Thyroid gland (tissue), 4 donors: ENCODE results near the gene CCNC. TPM values are rescaled to one million over a fixed set of nuclear protein-coding genes. Genes with fewer than 3 reads are reported as not detected.

Source experiments
- DNase-seq, 2 donors: peaks; one replicate each; pipeline ENCODE4 v3.0.0-alpha.2; 2019
- H3K27ac ChIP-seq, 3 donors: fragments of 200-600 bp; sonication (generic); 1 replicate in 2 of 3; 2 replicates in 1 of 3; pipeline ENCODE4 v1.5.1; 2016 to 2019; ENCODE audit warnings: mild to moderate bottlenecking in 1 of 3, moderate library complexity in 1 of 3
- H3K27me3 ChIP-seq: fragments of 200-600 bp; sonication (generic); one replicate; pipeline ENCODE4 v1.5.1; 2019
- H3K36me3 ChIP-seq, 2 donors: fragments of 200-600 bp; sonication (generic); one replicate each; pipeline ENCODE4 v1.5.1; 2016 to 2019
- H3K4me1 ChIP-seq, 2 donors: fragments of 200-600 bp; sonication (generic); one replicate each; pipeline ENCODE4 v1.5.1; 2017 to 2019
- H3K4me3 ChIP-seq, 3 donors: fragments of 200-600 bp; sonication (generic); replicated peaks in 1 of 3; 1 replicate in 2 of 3; 2 replicates in 1 of 3; pipeline ENCODE4 v1.5.1; 2016; ENCODE audit warnings: mild to moderate bottlenecking in 1 of 3
- H3K9me3 ChIP-seq: fragments of 200-600 bp; sonication (generic); one replicate; pipeline ENCODE4 v1.5.1; 2017
- CTCF ChIP-seq, 6 experiments: fragments of 200-600 bp in 3 of 6; fragments of 450-650 bp in 3 of 6; sonication (generic) in 3 of 6; IDR thresholded peaks; one replicate each; pipeline ENCODE4 v1.5.1; 2016 to 2019; ENCODE audit warnings: antibody characterized with exemption in 6 of 6, mild to moderate bottlenecking in 2 of 6, inconsistent platforms in 1 of 6, moderate library complexity in 1 of 6
- POLR2A ChIP-seq, 2 donors: fragments of 450-650 bp; IDR thresholded peaks; one replicate each; pipeline ENCODE4 v1.6.1; 2017; ENCODE audit warnings: antibody characterized with exemption in 2 of 2, mild to moderate bottlenecking in 2 of 2, moderate library complexity in 1 of 2
- WGBS, 2 donors: methylation state at CpG; one replicate each; pipeline ENCODE4 v1.1.5; 2017; 5-methylcytosine and 5-hydroxymethylcytosine counted together
- intact Hi-C: fragments of 100-400 bp; cut with DNase I; formaldehyde crosslinking; loops from one replicate; pipeline ENCODE4 v1.15.1; 2023
- total RNA-seq, 4 donors: library from RNA; depleted of rRNA; stranded (reverse); fragments of >200 nt; gene quantifications; one replicate each; pipeline ENCODE4 v1.2.3, GENCODE V29; 2016

The CCNC gene
- total RNA-seq, 4 donors from 2014 or later, result 74.2 to 393 (median 92.2) TPM

DNA sequence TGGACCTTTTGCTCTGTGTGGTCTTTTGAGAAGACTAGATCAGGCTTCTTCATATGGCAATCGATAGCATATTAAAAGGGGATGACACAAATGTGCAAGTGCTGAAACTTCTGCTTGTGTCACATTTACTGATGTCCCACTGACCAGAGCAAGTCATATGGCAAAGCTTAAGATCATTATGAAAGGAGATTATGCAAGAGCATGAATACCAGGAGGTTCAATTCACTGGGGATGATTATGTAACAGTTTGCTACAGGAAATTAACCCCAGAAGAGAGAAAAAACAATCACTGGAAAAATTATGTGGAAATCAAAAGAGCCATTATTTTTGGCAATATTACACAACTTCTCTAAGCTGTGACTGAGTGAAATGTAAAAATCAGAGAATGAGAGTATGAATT lies 24.4 kb upstream of the CCNC start:
- Histone ChIP-seq H3K4me1 (peaks cover 7 to 20% of the 10 kb centered on the region in 2 donors), H3K9me3 (no peaks in the 10 kb centered on the region), H3K27me3 (peaks cover 37% of the 10 kb centered on the region), H3K27ac (no peak overlapping the region), H3K36me3 (no peaks in the 10 kb centered on the region), H3K4me3 (no peak overlapping the region)
- TF ChIP-seq POLR2A (IDR thresholded peaks at IDR 0.05) (no peak), CTCF (IDR thresholded peaks at IDR 0.05) (no peak)
- 38 to 46% methylated on average over 1 of the region's 1 CpG for WGBS, 2 donors
- intact Hi-C loops, result loop anchor here (10.0 kb wide), 1 partner anchor 152 kb away; no protein-coding TSS in a partner anchor
- no peak for DNase-seq

GRCh38 chr6:99591673-99592364 lies 23.4 kb upstream of the CCNC start:
- Histone ChIP-seq H3K9me3 (no peaks in the 10 kb centered on the region), H3K27ac (no peak overlapping the region), H3K4me1 (peaks cover 7 to 20% of the 10 kb centered on the region in 2 donors), H3K27me3 (peaks cover 37% of the 10 kb centered on the region), H3K36me3 (no peaks in the 10 kb centered on the region), H3K4me3 (no peak overlapping the region)
- TF ChIP-seq POLR2A (IDR thresholded peaks at IDR 0.05) (no peak), CTCF (IDR thresholded peaks at IDR 0.05) (no peak)
- WGBS, 2 donors, result 25 to 38% methylated on average over 6 of the region's 6 CpGs
- intact Hi-C loops, result loop anchor here (10.0 kb wide), 1 partner anchor 153 kb away; no protein-coding TSS in a partner anchor
- DNase-seq, result no peak

DNA sequence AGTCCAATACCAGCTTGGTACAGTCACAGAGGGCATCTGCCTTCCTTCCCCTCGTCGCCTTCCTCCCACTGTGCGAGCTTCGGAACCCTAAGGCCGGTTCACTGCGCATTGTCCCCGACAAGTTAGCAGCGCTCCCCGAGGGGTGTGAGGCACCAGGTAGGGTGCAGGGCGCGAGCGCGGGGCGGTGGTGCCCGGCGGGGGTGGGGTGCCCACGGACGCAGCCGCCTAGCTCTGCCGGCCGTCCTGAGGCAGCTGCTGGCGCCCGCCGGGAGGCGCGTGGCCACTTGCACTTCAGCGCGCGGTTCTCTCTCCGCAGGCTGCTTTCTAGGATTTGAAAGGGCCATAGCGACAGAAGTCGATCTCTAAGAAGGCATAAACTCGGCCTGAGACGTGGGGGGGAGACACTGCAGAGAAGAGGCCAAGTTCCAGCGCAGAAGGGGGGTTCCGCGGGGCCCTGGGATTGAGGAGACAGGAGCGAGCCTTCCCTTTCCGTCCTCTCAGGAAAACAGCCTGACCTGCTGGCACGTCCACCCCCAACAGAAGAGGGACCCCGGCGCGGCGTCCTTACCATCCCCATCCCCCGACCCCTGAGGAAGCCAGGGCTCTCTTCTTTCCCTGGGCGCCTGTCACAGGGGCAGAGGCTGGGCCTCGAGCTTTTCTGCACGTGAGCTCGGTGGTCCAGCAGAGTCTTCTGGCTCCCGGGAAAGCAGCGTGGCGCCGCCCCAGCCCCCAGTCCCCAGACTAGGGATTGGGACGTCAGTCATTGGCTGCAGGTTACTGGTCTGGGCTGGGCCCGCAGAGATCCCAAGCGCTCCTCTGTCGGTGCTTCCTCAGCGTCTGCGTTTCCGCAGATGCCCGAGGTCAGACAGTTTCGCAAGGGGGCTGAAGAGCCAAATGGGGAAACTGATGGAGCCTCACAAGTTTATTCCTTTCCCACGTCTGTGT lies 22.5 kb upstream of the CCNC start:
- Histone ChIP-seq H3K4me1 (peaks cover 7 to 20% of the 10 kb centered on the region in 2 donors), H3K4me3 (no peak overlapping the region), H3K27ac (no peak overlapping the region), H3K9me3 (no peaks in the 10 kb centered on the region), H3K27me3 (peaks cover 37% of the 10 kb centered on the region), H3K36me3 (no peaks in the 10 kb centered on the region)
- intact Hi-C loops, result loop anchor here (10.0 kb wide), 1 partner anchor 154 kb away; no protein-coding TSS in a partner anchor
- TF ChIP-seq CTCF (IDR thresholded peaks at IDR 0.05) (no peak), POLR2A (IDR thresholded peaks at IDR 0.05) (no peak)
- no peak for DNase-seq
- WGBS, 2 donors, result 8 to 9% methylated on average over 23 to 53 of the region's 63 CpGs

- Histone ChIP-seq H3K27ac (no peak overlapping the region), H3K27me3 (peaks cover 40% of the 10 kb centered on the region), H3K36me3 (no peaks in the 10 kb centered on the region), H3K9me3 (no peaks in the 10 kb centered on the region), H3K4me3 (no peak overlapping the region), H3K4me1 (peaks cover 7 to 20% of the 10 kb centered on the region in 2 donors)
- TF ChIP-seq CTCF (IDR thresholded peaks at IDR 0.05) (no peak), POLR2A (IDR thresholded peaks at IDR 0.05) (no peak)
- intact Hi-C loops, result loop anchor here (10.0 kb wide), 1 partner anchor 155 kb away; no protein-coding TSS in a partner anchor
- WGBS, 2 donors, result 35 to 37% methylated on average over 10 of the region's 10 CpGs
- DNase-seq, result no peak
These were observed 21.5 kb upstream of the CCNC start for GRCh38 chr6:99589907-99590493.
